ENCODE measurements around the gene GDPD5. TPM values are rescaled to one million over a fixed set of nuclear protein-coding genes. Genes with fewer than 3 reads are reported as not detected.
"Not testable (repeated sequence)": the region's sequence is repeated elsewhere in the genome, so short reads cannot be mapped to it uniquely, and the experiment has no call there.

The GDPD5 gene
- total RNA-seq, 1 donor from 2014 or later, result 2.1 TPM

DNA sequence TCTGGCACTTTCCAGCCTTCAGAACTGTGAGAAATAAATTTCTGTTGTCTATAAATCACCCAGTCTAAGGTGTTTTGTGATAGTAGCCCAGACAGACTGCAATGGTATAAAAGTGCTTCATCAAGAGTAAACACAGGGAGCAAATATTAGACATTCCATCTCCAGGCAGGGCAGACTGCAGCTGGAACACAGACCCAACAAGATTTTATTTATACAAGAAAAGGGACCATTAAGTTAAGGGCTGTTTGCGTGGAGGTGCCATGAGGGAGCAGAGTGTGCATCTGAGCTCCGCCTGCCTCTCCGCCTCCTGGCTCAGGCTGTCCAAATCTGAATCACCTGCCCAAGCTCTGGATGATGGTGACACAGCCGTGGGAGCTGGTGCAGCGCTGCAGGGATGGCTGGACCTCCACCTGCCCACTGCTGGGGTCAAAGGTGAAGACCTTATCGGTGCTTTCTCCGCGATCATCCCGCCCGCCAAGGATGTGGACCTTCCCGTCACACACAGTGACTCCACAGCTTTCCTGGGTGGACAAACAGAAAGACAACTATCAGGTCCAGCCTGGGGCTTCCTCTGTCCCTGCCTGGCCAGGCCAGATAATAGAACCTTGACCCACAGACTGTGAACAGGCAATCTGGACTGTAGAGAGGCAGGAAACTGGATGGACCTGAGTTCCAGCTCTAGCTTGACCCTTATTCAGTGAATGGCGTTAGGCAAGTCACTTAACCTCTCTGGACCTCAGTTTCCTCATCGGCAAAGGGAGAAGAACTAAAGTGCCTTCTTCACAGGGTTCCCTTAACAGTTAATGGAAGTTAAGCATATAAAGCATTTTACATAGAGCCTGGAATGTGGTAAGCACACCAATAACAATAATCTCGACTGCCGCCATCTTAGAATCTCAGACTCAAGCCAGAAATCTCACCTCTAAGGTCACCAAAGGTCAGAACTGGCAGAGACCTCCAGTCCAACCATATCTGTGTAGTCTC, 103.2 kb downstream of the GDPD5 start:
- TF ChIP-seq, protein P1, sequence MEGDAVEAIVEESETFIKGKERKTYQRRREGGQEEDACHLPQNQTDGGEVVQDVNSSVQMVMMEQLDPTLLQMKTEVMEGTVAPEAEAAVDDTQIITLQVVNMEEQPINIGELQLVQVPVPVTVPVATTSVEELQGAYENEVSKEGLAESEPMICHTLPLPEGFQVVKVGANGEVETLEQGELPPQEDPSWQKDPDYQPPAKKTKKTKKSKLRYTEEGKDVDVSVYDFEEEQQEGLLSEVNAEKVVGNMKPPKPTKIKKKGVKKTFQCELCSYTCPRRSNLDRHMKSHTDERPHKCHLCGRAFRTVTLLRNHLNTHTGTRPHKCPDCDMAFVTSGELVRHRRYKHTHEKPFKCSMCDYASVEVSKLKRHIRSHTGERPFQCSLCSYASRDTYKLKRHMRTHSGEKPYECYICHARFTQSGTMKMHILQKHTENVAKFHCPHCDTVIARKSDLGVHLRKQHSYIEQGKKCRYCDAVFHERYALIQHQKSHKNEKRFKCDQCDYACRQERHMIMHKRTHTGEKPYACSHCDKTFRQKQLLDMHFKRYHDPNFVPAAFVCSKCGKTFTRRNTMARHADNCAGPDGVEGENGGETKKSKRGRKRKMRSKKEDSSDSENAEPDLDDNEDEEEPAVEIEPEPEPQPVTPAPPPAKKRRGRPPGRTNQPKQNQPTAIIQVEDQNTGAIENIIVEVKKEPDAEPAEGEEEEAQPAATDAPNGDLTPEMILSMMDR (IDR thresholded peaks at IDR 0.05; ENCODE audit: insufficient read depth, low read length, severe bottlenecking), result no peak
- FAIRE-seq, result no peak

DNA sequence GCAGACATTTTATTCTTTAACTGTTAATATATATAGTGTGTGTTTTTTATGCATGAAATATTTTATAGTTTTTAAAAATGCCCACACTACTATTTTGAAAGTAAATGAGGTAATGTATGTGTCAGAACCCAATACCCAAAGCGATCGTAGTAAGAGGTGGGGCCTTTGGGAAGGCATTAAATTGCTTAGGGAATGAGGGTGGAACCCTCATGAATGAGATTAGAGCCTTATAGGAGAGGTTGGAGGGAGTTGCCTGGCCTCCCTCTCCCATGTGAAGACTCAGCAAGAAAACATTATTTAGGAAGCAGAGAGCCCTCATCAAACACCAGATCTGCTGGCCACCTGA, 103.9 kb downstream of the GDPD5 start:
- FAIRE-seq (no peak), DNase-seq (ENCODE audit: low read depth) (no peak)
- Histone ChIP-seq H3K27me3 (ENCODE audit: control insufficient read depth, insufficient read depth, low read length) (no peaks in the 10 kb centered on the region), H3K4me3 (ENCODE audit: low read depth, low read length) (no peak overlapping the region), H3K36me3 (ENCODE audit: control insufficient read depth, insufficient read depth, low read length) (peaks cover 4% of the 10 kb centered on the region)
- TF ChIP-seq, protein P1 (IDR thresholded peaks at IDR 0.05; ENCODE audit: insufficient read depth, low read length, severe bottlenecking), result no peak

More for the DNA sequence above, 103.2 kb downstream of the GDPD5 start:
- no peak for DNase-seq (ENCODE audit: low read depth)
- Histone ChIP-seq H3K36me3 (ENCODE audit: control insufficient read depth, insufficient read depth, low read length) (peaks cover 4% of the 10 kb centered on the region), H3K27me3 (ENCODE audit: control insufficient read depth, insufficient read depth, low read length) (no peaks in the 10 kb centered on the region), H3K4me3 (ENCODE audit: low read depth, low read length) (no peak overlapping the region)

DNA sequence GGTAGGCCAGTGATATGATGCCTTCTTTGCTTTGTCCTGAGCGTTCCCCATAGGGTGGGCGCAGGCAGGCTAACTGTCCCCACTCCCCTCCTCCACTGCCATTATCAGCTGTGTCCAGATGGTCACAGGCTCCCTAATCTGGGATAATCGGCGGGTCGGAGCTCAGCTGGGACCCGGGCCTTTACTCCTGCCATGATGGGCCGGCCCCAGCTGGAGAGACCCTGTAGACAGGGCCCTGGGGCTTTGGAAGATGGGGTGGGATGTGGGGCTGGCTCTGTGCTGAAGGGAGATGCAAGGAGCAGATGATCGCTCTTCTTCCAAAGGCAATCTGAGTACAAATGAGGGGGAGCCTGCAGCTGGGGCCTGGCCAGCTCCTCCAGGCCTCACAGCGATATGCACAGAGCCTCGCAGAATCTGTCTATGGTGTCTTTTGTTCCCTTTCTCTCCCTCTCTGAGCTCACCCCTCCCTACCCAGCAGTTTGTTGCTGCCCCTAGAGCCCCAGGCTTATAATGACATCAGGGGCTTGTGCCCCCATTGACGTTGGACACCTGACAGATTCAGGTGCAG, 104.6 kb downstream of the GDPD5 start:
- Histone ChIP-seq H3K27me3 (ENCODE audit: control insufficient read depth, insufficient read depth, low read length) (no peaks in the 10 kb centered on the region), H3K36me3 (ENCODE audit: control insufficient read depth, insufficient read depth, low read length) (peaks cover 4% of the 10 kb centered on the region), H3K4me3 (ENCODE audit: low read depth, low read length) (no peak overlapping the region)
- DNase-seq (ENCODE audit: low read depth) (no peak), FAIRE-seq (no peak)
- TF ChIP-seq, protein P1 (IDR thresholded peaks at IDR 0.05; ENCODE audit: insufficient read depth, low read length, severe bottlenecking), result no peak

DNA sequence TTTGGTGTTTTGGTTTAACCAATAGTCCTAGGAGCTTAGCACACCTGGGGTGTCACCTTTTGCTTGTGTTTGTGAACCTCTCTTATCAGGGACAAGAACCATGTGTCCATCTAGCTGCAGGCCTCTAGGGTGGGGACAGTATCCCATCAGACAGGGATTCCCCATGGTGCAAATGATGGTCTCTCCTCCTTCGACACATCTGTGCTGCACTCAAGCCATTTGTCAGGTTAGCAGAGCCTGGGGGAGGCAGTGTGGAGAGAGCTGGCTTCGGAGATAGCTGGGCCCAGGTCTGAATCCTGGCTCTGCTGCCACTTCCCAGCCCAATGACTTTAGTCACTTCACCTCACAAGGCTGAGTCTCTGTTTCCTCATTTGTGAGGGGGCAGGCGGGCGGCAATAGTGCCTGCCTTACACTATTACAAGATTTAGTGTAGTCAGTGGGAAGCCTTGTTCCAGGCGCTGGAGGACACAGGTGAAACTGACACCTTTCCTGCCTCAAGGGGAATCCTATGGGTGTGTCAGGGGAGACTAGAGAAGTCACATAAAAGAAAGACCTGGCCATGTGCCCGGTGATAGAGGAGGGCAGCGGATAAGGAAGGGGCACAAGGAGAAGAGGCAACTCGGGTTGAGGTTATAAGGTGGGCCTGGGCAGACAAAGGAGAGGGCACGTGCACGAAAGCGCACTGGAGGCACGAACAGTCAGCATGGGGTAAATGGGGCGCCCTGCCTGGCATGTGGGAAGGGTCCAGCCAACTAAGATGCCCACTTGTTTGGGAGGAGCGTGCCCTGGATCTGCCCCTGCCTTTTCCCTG, 105.3 kb downstream of the GDPD5 start:
- Histone ChIP-seq H3K27me3 (ENCODE audit: control insufficient read depth, insufficient read depth, low read length) (no peaks in the 10 kb centered on the region), H3K4me3 (ENCODE audit: low read depth, low read length) (no peak overlapping the region), H3K36me3 (ENCODE audit: control insufficient read depth, insufficient read depth, low read length) (peaks cover 4% of the 10 kb centered on the region)
- DNase-seq (ENCODE audit: low read depth), result no peak
- no peak for FAIRE-seq
- TF ChIP-seq, protein P1 (IDR thresholded peaks at IDR 0.05; ENCODE audit: insufficient read depth, low read length, severe bottlenecking), result no peak

DNA sequence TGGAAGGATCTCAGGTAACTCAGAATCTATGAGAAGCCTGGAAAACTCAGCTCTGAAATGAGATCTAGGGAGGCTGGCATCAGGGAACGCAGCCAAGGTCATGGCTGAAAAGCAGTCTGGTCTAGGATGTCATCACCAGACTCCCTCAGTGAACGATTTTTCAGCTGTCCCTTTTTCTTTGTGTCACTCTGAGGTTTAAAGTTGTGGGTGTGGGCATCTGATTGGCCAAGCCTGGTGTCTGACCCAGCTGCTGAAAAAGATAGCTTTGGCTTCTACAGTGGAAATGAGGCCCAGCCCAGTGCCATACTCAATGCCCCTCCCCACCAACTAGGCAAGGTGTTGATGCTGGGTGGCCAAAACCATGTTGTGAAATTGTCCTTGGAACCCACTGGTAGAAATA, 111.9 kb downstream of the GDPD5 start:
- FAIRE-seq (no peak), DNase-seq (ENCODE audit: low read depth) (no peak)
- Histone ChIP-seq H3K36me3 (ENCODE audit: control insufficient read depth, insufficient read depth, low read length) (peaks cover 11% of the 10 kb centered on the region), H3K27me3 (ENCODE audit: control insufficient read depth, insufficient read depth, low read length) (no peaks in the 10 kb centered on the region), H3K4me3 (ENCODE audit: low read depth, low read length) (no peak overlapping the region)
- TF ChIP-seq, protein P1 (IDR thresholded peaks at IDR 0.05; ENCODE audit: insufficient read depth, low read length, severe bottlenecking), result no peak

DNA sequence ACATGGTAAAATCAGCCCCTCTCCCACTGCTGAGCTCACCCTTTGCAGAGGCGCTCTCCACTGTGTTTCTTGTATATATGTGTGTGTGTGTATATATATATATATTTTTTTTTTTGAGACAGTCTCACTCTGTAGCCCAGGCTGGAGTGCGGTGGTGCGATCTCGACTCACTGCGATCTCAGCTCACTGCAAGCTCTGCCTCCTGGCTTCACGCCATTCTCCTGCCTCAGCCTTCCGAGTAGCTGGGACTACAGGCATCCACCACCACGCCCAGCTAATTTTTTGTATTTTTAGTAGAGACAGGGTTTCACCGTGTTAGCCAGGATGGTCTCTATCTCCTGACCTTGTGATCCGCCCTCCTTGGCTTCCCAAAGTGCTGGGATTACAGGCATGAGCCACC, 112.6 kb downstream of the GDPD5 start:
- peaks cover 12% of the 10 kb centered on the region for H3K36me3 ChIP-seq (ENCODE audit: control insufficient read depth, insufficient read depth, low read length)
- not testable (repeated sequence) for FAIRE-seq; H3K27me3 ChIP-seq (ENCODE audit: control insufficient read depth, insufficient read depth, low read length); H3K4me3 ChIP-seq (ENCODE audit: low read depth, low read length); DNase-seq (ENCODE audit: low read depth)

DNA sequence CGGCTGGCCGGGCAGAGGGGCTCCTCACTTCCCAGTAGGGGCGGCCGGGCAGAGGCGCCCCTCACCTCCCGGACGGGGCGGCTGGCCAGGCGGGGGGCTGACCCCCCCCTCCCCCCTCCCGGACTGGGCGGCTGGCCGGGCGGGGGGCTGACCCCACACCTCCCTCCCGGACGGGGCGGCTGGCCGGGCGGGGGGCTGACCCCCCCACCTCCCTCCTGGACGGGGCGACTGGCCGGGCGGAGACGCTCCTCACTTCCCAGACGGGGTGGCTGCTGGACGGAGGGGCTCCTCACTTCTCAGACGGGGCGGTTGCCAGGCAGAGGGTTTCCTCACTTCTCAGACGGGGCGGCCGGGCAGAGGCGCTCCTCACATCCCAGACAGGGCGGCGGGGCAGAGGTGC, 115.8 kb downstream of the GDPD5 start:
- H3K4me3 ChIP-seq (ENCODE audit: low read depth, low read length); DNase-seq (ENCODE audit: low read depth); H3K27me3 ChIP-seq (ENCODE audit: control insufficient read depth, insufficient read depth, low read length); FAIRE-seq: not testable (repeated sequence)
- peaks cover 16% of the 10 kb centered on the region for H3K36me3 ChIP-seq (ENCODE audit: control insufficient read depth, insufficient read depth, low read length)
